ENCODE measurements around the gene ICAM2.

ICAM2 gene

GRCh38 chr17:64036198-64036922 is 15.9 kb upstream of the ICAM2 start:
- TF ChIP-seq, protein P1, sequence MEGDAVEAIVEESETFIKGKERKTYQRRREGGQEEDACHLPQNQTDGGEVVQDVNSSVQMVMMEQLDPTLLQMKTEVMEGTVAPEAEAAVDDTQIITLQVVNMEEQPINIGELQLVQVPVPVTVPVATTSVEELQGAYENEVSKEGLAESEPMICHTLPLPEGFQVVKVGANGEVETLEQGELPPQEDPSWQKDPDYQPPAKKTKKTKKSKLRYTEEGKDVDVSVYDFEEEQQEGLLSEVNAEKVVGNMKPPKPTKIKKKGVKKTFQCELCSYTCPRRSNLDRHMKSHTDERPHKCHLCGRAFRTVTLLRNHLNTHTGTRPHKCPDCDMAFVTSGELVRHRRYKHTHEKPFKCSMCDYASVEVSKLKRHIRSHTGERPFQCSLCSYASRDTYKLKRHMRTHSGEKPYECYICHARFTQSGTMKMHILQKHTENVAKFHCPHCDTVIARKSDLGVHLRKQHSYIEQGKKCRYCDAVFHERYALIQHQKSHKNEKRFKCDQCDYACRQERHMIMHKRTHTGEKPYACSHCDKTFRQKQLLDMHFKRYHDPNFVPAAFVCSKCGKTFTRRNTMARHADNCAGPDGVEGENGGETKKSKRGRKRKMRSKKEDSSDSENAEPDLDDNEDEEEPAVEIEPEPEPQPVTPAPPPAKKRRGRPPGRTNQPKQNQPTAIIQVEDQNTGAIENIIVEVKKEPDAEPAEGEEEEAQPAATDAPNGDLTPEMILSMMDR (IDR thresholded peaks at IDR 0.05), result no peak

DNA sequence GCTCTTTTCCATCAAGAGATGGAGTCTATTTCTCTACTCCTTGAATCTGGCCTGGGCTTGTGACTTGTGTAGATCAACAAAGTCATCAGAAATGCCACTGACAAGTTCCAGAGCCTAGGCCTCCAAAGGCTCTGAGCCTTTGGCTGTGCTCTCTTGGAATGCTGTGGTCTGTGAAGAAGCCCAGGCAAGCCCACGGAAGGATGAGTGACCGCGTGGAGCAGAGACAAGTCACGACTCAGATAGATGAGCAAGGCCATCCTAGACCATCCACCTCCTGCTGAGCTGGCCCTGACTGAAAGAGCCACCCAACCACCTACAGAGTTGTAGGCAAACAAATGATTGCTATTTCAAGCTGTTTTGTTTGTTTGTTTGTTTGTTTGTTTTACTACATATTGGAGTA is 11.6 kb upstream of the ICAM2 start:
- TF ChIP-seq, protein P1 (IDR thresholded peaks at IDR 0.05), result no peak

DNA sequence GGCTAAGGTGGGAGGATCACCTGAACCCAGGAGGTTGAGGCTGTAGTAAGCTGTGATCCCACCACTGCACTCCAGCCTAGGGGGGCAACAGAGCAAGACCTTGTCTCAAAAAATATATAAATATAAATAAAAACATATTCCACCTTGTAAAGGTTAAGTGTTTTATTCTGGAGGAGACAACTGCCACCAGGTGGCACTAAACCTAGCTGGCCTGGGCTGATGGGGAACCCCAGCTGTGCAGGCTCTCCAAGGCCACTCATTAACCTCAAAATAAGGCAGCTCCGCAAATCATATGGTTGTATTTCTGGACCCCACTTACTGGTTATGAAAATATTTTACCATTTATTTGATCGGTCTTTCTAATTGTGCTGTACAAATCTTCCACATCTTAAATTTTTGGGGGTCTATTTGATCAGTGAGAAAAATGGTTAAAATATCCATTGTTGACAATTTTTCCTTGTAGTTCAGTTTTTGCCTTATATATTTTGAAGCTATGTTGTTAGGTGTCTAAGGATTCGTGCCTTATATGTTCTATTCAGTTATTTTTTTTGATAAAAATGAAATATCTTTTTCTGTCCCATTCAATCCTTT is 8.5 kb upstream of the ICAM2 start:
- TF ChIP-seq, protein P1 (IDR thresholded peaks at IDR 0.05), result peak; percentile 67

- TF ChIP-seq, protein P1 (IDR thresholded peaks at IDR 0.05), result peak; percentile 98
These were observed 5.4 kb upstream of the ICAM2 start for GRCh38 chr17:64025732-64026294.

DNA sequence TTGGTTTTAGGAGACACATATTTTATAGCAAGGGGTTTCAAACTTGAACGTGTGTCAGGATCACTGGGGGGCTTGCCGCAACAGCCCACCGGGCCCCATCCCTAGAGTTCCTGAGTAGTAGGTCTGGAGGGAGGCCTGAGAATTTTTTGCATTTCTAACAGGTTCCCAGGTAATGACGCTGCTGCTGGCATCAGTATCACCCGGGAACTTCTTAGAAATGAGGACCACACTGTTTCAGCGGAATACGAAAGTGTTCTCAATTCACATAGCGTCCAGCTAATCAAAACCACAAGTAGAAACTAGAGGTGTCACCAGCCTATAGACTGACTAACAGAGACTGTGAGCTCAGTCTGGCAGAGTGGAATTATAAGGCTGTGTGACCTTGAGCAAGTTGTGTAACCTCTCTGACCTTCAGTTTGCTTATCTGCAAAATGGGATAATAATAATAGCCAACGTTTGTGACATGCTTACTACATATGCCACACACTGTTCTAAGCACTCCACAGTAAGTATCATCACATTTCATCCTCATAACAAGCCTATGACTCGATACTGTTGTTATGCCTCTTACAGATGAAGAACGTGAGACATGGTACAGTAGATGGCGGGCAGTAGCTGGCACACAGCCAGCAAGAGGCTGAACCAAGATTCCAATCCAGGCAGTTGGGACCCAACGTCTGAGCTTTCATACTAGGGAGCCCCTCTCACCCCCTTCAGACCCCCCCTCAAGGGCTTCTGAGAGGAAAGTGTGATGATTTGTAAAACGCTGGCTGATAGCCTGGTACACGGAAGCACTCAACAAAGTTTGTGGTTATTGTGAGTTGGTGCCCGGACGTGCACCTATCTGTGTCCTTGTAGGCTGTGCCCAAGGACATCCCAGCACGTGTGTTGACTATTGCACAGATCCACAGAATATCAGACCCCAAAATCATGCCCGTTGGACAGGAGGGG is 4.6 kb upstream of the ICAM2 start:
- TF ChIP-seq, protein P1 (IDR thresholded peaks at IDR 0.05), result no peak

DNA sequence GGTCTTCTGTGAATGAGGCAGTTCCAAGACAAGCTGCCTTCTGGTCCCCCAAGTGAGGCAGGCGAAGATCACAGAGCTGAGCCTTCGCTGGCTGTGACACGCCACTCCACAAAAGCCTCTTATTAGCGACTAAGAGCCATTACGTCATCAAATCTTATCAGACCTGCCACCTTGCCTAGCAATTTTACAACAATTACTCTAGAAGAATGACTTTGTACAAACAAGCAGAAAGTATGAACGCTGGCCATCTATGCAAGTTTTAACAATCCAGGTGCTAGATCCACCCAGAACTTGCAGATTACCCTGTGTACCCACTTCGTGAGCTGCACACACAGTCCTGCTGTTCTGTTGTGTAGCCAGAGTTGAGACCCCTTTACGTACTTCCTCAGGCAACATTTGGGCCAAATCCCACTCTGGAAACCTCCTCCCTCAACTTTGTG is 3.8 kb upstream of the ICAM2 start:
- TF ChIP-seq, protein P1 (IDR thresholded peaks at IDR 0.05), result no peak

DNA sequence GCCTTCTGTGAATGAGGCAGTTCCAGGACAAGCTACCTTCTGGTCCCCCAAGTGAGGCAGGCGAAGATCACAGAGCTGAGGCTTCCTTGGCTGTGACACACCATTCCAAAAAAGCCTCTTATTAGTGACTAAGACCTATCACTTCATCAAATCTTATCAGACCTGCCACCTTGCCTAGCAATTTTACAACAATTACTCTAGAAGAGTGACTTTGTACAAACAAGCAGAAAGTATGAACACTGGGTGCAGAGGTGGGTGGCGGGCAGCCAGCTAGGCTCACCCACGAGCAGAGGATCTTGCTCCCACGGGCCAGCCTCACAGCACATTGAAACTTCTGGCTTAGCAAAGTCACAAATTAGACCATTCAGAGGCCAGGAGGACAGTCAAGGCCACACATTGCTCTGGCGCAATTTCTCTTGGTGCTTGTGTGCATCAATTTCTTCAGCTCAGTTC is 2.2 kb upstream of the ICAM2 start:
- TF ChIP-seq, protein P1 (IDR thresholded peaks at IDR 0.05), result no peak
